Erythroblast (primary cell): ENCODE data around the gene FCRLB.

Source experiments
- GATA1 ChIP-seq: IDR thresholded peaks from 2 replicates; pipeline ENCODE4 v1.6.1; 2011; ENCODE audit warnings: low read depth, mild to moderate bottlenecking, control low read depth, low read length, moderate library complexity
- POLR2A ChIP-seq: IDR thresholded peaks from 2 replicates; pipeline ENCODE4 v1.6.1; 2011; ENCODE audit warnings: mild to moderate bottlenecking, low read length

DNA sequence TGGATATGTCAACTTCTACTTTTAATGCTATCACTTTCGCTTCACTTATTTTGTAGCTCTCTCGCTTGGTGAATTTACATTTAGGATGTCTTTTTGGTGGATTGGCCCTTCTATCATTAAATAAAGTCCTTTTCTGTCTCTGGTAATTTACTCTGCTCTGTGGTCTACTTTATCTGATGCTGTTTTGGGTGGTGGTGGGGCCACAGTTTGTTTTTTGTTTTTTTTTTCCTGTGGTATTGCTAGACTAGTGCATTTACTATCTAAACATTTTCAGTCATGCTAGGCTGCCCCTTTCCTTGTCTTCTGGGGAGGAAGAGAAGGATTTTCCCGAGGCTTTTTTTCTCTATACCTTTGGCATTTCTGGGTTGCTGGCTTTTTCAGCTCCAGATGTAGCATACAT, 32.4 kb upstream of the FCRLB start:
- TF ChIP-seq POLR2A (no peak), GATA1 (no peak)
